HPDE6-E6E7 (cell line): ENCODE measurements around the gene FAM200C.

Source experiments
- DNase-seq: peaks from one replicate; pipeline ENCODE4 v3.0.0; 2011; ENCODE audit warnings: missing footprints; ENCODE audit errors: extremely low spot score

The FAM200C gene

DNA sequence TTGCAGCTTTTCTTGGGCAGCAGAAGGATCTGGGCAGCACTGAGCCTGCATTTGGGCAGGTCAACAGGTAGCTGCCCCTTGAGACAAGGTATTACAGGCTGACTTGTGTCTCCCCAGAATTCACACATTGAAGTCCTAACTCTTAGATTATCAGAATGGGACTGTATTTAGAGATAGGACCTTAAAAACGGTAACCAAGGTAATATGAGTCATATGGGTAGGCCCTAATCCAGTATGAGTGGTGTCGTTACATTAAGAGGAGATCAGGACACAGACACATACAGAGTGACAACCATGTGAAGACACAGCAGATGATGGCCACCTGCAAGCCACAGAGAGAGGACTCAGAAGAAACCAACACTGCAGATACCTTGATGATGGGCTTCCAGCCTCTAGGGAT, 32.6 kb downstream of the FAM200C start:
- DNase-seq: no peak

DNA sequence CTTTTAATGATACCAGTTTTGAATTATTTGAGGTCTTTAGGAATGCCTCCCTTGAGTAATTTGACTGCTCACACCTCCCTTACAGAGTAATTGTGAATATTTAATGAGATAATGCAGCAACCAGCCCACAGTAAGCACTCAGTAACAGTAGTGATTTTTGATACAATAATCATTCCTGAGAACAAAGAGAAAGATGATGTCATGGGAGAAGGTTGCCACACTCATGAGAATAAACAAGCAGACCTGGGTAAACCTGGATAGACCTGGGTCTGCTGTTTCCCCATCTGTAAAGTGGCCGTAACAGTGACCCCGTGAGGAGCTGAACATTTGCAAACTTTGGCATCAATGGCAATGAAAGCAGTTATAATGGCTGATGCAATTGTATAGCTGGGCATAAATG, 33.6 kb downstream of the FAM200C start:
- no peak for DNase-seq

DNA sequence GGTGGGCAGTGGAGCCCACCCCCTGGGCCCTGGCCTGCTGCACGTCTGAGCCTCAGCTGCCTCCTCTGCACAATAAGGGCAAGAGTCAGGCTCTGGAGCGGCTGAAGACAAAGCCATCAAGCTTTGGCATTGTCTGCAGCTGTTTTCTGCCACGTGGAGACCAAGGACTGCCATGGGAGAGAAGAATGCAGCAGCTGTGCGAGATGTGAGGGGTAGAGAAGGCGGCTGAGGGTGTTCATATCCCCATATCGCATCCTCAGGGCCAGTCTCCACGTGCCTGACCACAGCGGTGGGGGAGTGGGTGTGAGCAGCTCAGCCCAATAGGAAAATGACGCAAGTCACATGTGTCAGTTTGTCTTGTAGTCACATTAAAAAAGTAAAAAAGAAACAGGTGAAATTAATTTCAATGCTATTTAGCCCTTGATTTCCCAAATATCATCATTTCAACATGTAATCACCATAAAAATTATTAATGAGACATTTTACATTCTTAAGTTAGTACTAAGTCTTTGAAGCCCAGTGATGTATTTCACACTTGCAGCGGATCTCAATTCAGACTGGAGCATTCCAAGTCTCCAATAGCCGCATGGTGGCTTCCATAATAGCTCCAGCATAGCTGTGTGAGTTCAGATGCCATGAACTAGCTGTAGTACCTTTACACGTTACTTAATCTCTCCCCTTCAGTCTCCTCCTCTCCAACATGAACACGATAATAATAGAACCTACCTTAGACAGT, 36.0 kb downstream of the FAM200C start:
- DNase-seq: no peak

- no peak for DNase-seq
These were observed 36.6 kb downstream of the FAM200C start for GRCh38 chr5:160363211-160363610.

- no peak for DNase-seq
These were observed 38.1 kb downstream of the FAM200C start for GRCh38 chr5:160361624-160362228.

GRCh38 chr5:160360310-160360709, 39.5 kb downstream of the FAM200C start:
- no peak for DNase-seq

DNA sequence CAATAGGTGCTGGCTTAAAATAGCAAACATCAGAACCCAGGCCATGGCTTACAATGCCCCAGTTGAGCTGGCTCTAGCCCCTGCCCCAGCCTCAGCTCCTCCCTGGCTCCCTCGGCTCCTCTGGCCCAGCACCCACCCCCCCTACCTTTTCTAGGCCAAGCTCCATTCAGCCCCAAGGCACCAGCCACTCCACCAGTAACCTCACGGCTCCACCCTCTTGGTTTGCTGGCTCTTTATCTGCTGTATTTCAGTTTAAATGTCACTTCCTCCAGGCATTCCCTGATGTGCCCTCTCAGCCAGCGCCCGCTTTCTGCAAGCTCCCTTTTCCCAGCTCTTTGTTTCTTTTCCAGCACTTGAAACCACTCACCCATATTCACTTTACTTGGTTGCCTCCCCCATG, 40.0 kb downstream of the FAM200C start:
- DNase-seq: no peak

- DNase-seq: no peak
These were observed 40.6 kb downstream of the FAM200C start for GRCh38 chr5:160359242-160359641.

GRCh38 chr5:160357861-160358411, 41.9 kb downstream of the FAM200C start:
- no peak for DNase-seq

DNA sequence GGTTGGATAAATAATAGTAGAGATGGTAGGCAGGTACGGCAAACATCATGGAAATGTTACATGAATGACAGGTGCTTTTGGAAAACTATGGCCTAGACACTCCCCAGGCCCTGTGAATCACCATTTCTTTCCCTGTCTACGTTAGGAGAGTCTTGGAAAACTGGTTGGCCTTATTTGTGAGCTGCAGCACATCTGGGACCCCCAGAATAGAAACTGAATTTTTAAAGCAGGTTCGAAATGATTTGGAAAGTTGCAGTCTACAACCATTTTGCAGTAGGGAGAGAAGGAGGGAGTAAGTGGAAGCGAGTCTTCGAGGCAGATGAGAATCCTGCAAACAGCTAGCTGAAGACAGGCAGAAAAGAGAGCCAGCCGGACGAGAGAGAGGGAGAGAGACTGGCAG, 42.5 kb downstream of the FAM200C start:
- DNase-seq: no peak

GRCh38 chr5:160356550-160357347, 43.1 kb downstream of the FAM200C start:
- no peak for DNase-seq

GRCh38 chr5:160354666-160355065, 45.2 kb downstream of the FAM200C start:
- DNase-seq: no peak

GRCh38 chr5:160353379-160353778, 46.5 kb downstream of the FAM200C start:
- DNase-seq: no peak

- DNase-seq: no peak
These were observed 47.5 kb downstream of the FAM200C start for GRCh38 chr5:160352308-160352707.

GRCh38 chr5:160349935-160350303, 49.9 kb downstream of the FAM200C start:
- DNase-seq: no peak

- no peak for DNase-seq
These were observed 50.5 kb downstream of the FAM200C start for GRCh38 chr5:160349249-160349934.

GRCh38 chr5:160348080-160348479, 51.8 kb downstream of the FAM200C start:
- no peak for DNase-seq

DNA sequence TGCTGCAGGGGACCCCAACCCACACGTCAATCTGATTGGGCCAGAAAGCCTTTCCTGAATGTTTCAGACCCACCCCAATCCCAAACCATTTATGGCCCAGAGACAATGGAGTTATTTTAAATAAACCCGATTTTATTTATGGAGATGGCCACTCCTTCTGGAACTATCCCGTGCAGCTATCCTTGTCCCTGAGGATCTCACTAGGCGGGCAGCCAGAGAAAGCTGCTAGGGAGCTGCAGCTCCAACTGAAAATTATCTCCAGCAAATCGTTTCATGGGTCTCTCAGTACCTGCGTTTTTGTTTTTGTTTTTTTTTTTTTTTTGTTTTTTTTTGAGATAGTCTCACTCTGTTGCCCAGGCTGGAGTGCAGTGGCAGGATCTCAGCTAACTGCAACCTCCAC, 52.4 kb downstream of the FAM200C start:
- no peak for DNase-seq
